ENCODE data around the gene DNAJC30. TPM values are rescaled to one million over a fixed set of nuclear protein-coding genes. Genes with fewer than 3 reads are reported as not detected.
A peak's percentile ranks its signal among the peaks of the same experiment; 100 is the strongest.

Gene DNAJC30
- polyA plus RNA-seq, 4 donors, result 8.3 to 12.0 (median 11.1) TPM

GRCh38 chr7:73708961-73709549 is 25.8 kb upstream of the DNAJC30 start:
- no peak for DNase-seq (ENCODE audit: low read depth in 4 of 4, low spot score in 3 of 4)

GRCh38 chr7:73707045-73707631 is 23.9 kb upstream of the DNAJC30 start:
- DNase-seq (ENCODE audit: low read depth in 4 of 4, low spot score in 3 of 4), result no peak

- DNase-seq (ENCODE audit: low read depth in 4 of 4, low spot score in 3 of 4), result no peak
Measured at GRCh38 chr7:73706126-73707044, 23.1 kb upstream of the DNAJC30 start.

GRCh38 chr7:73705551-73705920 is 22.3 kb upstream of the DNAJC30 start:
- no peak for DNase-seq (ENCODE audit: low read depth in 4 of 4, low spot score in 3 of 4)

DNA sequence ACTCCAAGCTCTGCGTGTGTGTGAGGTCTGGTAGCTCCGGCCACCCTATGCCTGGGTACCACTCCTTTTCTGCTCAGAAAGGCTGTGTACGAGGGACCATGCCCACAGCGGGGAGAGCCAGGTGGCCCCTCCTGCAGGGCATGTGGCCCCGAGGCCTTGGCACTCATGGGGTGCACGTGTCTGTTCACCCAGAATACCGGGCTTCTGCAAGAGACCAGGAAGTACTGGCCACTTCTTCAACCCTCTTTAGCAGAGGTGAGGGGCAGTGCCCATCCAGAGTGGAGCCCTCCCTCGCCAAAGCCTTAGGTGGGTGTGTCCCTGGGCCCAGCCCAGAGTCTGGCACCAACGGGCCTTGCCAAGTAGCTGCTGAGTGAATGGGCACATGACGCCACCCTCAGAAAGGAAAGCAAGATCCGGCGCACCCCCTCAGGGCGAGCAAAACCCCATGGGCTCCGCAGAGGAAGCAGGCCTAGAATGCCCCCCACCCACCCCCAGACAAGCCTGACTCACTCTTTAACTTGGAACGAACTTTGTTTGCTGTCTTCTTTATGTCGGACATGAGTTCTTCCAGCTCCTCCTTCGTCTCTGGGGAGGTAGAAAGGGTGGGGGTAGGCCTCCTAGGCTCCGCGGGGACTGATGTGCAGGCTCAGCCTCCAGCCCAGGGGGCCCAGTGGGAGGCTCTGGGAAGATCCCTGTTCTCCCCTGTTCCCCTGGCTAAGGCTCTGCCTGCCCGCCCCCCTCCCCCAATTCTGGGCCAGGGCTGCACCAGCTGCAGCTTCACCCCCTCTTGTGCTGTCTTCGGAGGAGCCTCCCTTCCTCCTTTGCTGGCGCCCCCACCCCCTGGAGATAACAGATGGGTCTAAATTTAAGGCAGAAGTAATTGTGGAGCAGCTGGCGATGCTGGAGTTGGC is 21.6 kb upstream of the DNAJC30 start:
- no peak for DNase-seq (ENCODE audit: low read depth in 4 of 4, low spot score in 3 of 4)

DNA sequence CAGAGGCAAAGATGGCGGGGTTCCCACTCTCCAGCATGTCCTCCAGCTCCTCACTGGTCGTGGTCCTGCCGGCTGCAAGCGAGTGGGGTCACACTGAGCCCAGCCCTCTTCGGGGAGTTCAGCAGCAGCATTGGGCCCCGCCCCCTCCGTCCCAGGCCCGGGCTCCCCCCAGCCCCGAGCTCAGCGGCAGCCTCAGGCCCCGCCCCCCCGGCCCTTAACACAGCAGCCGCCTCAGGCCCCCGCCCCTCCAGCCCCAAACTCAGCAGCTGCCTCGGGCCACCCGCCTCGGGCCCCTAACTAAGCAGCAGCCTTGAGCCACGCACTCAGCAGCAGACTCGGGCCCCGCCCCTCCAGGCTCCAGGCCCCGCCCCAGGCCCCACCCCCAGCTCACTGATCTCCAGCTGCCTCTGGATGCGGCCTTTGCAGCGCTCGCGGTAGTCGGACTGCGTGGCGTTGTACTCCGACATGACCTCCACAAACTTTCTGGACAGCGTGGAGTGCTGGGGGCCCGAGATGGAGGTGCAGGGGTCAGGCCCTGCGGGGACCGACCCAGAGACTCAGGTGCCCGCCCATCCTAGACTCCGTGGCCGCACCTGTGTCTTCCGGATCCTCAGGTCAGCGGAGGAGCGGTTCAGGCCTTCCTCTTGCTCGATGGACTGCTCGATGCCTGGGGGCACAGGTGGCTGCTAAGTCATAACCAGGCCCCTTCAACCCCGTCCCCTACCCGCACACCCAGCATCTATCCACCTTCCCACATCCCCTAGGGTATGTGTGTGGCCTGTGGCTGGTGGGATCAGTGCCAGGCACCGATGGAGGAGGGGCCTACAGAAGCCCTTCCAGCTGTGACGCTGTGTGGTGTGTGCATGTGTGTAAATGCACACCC is 20.7 kb upstream of the DNAJC30 start:
- peak in 1 of 4 donors; percentile 40 for DNase-seq (ENCODE audit: low read depth in 4 of 4, low spot score in 3 of 4)

DNA sequence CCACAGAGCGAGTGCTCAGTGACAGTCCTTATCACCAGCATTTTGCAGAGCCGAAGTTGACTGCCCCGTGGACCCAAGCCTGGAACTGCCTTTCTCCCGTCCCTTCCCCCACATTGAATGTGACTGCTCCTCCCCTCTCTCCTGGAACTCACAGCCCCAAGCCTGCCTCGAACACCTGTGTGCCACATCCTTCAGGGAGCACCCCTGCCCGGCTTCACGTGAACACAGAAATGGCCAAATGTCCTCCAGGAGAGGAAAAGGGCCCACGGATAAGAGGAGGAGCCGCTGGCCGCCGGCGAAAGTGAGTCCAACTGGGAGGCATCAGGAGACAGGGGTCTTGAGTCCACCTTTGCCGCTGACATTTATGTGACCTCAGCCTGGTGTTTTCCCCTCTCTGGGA is 20.0 kb upstream of the DNAJC30 start:
- DNase-seq (ENCODE audit: low read depth in 4 of 4, low spot score in 3 of 4), result no peak

DNA sequence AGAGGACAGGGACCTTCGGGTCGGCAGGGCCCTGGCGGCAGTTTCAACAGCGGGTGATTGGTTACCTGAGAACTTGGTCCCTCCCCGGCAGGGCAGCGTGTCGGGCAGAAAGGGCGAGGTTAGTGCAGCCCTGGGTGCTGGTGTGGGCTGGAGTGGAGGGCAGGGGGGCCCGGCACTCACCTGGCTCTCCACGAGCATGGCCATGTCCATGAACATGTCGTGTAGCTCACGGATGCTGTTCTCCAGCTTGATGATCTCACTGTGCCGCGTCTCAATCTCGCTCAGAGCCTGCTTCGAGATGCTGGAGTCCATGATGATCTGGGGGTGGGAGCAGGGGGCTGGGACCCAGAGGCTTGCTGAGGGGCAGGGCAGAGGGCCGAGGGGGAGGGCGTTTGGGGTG is 19.4 kb upstream of the DNAJC30 start:
- no peak for DNase-seq (ENCODE audit: low read depth in 4 of 4, low spot score in 3 of 4)

GRCh38 chr7:73702226-73702625 is 19.0 kb upstream of the DNAJC30 start:
- no peak for DNase-seq (ENCODE audit: low read depth in 4 of 4, low spot score in 3 of 4)

- no peak for DNase-seq (ENCODE audit: low read depth in 4 of 4, low spot score in 3 of 4)
Measured at GRCh38 chr7:73701357-73701995, 18.2 kb upstream of the DNAJC30 start.

- no peak for DNase-seq (ENCODE audit: low read depth in 4 of 4, low spot score in 3 of 4)
Measured at GRCh38 chr7:73700581-73701134, 17.4 kb upstream of the DNAJC30 start.

DNA sequence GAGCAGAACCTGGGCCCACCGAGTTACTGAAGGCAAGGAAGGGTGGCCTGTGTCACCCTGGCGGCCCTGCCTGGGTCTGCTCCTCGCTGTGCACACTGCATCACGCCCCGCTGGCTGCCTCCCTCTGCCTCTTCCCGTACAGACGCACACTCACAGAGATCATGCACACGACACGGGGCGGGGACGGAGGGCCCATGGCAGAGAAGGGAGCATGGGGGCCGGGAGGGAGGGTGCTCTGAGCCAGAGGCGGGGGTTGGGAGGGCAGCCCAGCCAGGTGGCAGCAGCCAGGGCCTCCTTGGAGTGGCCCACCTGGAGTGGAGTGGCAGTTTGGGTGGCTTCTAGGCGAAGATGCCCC is 16.8 kb upstream of the DNAJC30 start:
- DNase-seq (ENCODE audit: low read depth in 4 of 4, low spot score in 3 of 4), result no peak

- no peak for DNase-seq (ENCODE audit: low read depth in 4 of 4, low spot score in 3 of 4)
Measured at GRCh38 chr7:73699370-73700068, 16.3 kb upstream of the DNAJC30 start.

DNA sequence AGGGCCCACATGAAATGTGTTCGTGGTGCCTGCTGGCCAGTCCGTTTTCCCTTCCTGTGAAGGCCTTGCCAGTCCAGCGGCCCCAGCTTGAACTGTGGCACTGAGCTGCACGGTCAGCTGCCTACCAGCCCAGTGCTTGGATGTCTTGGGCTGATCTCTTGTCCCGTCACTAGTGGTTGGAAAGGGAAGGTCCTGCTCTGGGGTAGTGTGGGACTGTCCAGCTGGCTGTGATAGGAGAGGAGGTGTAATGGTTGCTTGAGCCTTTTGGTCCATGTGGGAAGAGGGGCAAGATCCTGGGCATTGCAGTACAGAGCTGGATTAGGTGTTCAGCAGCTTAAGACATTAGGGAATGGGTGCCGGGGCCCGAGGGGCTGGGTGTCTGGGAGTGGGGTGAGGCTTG is 15.2 kb upstream of the DNAJC30 start:
- no peak for DNase-seq (ENCODE audit: low read depth in 4 of 4, low spot score in 3 of 4)

DNA sequence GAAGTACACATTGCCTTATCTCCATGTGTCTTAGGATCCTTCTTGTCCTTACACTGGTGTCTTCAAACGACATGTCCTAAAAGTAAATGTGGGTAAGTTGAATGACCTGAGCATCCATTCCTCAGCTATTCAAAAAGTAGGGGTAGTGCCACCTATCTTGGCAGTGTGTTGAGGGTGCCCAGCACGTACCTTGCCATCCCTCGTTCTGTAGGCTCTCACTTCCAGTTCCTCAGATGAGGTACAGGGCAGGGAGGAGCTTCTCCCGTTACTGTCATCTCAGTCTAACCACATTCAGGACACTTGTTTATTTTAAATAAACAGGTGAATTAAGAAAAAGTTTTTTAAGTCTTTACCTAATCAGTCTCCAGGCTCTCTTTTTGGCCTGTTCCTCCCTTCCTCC is 13.1 kb upstream of the DNAJC30 start:
- no peak for DNase-seq (ENCODE audit: low read depth in 4 of 4, low spot score in 3 of 4)

DNA sequence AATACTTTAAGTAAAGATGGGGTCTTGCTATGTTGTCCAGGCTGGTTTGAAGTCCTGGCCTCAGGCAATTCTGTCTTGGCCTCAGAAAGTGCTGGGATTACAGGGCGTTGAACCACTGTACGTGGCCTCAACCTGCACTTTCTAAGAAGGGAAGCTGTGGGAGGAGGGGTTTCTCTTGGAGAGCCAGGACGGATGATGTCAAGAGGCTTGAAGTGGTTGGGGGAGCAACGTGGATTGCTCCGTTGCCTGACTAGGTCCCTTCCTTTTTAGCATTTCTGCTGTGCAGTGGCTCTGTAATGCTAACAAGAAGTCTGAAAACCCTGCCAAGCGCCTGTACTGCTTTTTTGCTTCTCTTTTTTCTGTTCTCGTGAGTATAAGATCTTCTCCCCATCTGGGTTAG is 7.4 kb upstream of the DNAJC30 start:
- no peak for DNase-seq (ENCODE audit: low read depth in 4 of 4, low spot score in 3 of 4)

- DNase-seq (ENCODE audit: low read depth in 4 of 4, low spot score in 3 of 4), result no peak
Measured at GRCh38 chr7:73688288-73688687, 5.0 kb upstream of the DNAJC30 start.

DNA sequence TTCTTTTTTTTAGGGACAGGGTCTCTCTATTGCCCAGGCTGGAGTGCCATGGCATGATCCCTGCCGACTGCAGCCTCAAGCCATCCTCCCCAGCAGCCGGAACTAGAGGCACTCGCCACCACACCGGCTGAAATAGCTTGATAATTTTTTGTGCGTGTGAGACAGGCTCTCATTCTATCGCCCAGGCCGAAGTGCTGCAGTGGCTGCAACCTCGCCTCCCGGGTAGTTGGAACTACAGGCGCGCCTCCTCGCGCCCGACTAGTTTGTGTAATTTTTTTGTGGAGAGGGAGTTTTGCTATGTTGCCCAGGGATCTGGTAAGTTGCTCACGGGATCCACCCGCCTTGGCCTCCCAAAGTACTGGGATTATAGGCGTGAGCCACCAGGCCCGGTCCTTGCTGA is 2.1 kb upstream of the DNAJC30 start:
- no peak for DNase-seq (ENCODE audit: low read depth in 4 of 4, low spot score in 3 of 4)
